HEK293 (cell line): ENCODE data around the gene TCF7L1.

Experiments
- CTCF ChIA-PET: fragments of 350-600 bp; formaldehyde crosslinking; extraction: SDS; loops from one replicate; lab custom pipeline; 2021; ENCODE audit warnings: antibody characterized with exemption; lab: Yijun Ruan, JAX
- POLR2A ChIA-PET: fragments of 300-600 bp; formaldehyde crosslinking; extraction: SDS; loops from one replicate; lab custom pipeline; 2020; ENCODE audit warnings: antibody characterized with exemption, inconsistent platforms; lab: Yijun Ruan, JAX
- H3K27ac ChIP-seq: fragments of 200-500 bp; sonication (Bioruptor generic); 2 replicates; pipeline ENCODE4 v1.5.1; 2014; ENCODE audit warnings: low read depth, low read length, control low read depth, inconsistent platforms; ENCODE audit errors: extremely low read depth
- H3K36me3 ChIP-seq, 2 experiments: fragments of 200-500 bp in 1 of 2; sonication (Bioruptor generic) in 1 of 2; 1 replicate in 1 of 2; 2 replicates in 1 of 2; pipeline ENCODE4 v1.5.1; 2014 to 2017; ENCODE audit warnings: inconsistent platforms in 2 of 2, low read length in 2 of 2; ENCODE audit not compliant: control insufficient read depth in 2 of 2, insufficient read depth in 1 of 2
- H3K4me1 ChIP-seq: fragments of 200-500 bp; sonication (Bioruptor generic); 2 replicates; pipeline ENCODE4 v1.5.1; 2014; ENCODE audit warnings: mild to moderate bottlenecking, low read length, inconsistent platforms; ENCODE audit not compliant: control insufficient read depth, insufficient read depth
- H3K4me3 ChIP-seq: 2 replicates; pipeline ENCODE4 v1.5.1; 2011; ENCODE audit warnings: low read depth, mild to moderate bottlenecking, control low read depth, low read length, moderate library complexity
- H3K9me3 ChIP-seq: fragments of 200-500 bp; sonication (Bioruptor generic); 2 replicates; pipeline ENCODE4 v1.5.1; 2014; ENCODE audit warnings: low read depth, low read length, inconsistent platforms; ENCODE audit not compliant: control insufficient read depth, insufficient read depth
- BCL11B ChIP-seq: fragments of 450-650 bp; formaldehyde crosslinking; IDR thresholded peaks from 2 replicates; pipeline ENCODE4 v1.5.1; 2016; ENCODE audit warnings: low read depth, missing biosample characterization, missing genetic modification characterization
- GLIS1 ChIP-seq: fragments of 450-650 bp; formaldehyde crosslinking; IDR thresholded peaks from 2 replicates; pipeline ENCODE4 v1.5.1; 2016; ENCODE audit warnings: missing biosample characterization, missing genetic modification characterization
- INSM2 ChIP-seq: fragments of 450-650 bp; formaldehyde crosslinking; IDR thresholded peaks from 2 replicates; pipeline ENCODE4 v1.5.1; 2016; ENCODE audit warnings: missing biosample characterization, missing genetic modification characterization
- PBX3 ChIP-seq: sonication (generic); formaldehyde crosslinking; IDR thresholded peaks from 2 replicates; pipeline ENCODE4 v1.8.1; 2022; ENCODE audit warnings: mild to moderate bottlenecking, moderate library complexity, missing genetic modification reagents
- RBAK ChIP-seq: fragments of 450-650 bp; formaldehyde crosslinking; IDR thresholded peaks from 2 replicates; pipeline ENCODE4 v1.5.1; 2016; ENCODE audit warnings: missing biosample characterization, missing genetic modification characterization
- REPIN1 ChIP-seq: fragments of 450-650 bp; formaldehyde crosslinking; IDR thresholded peaks from 2 replicates; pipeline ENCODE4 v1.5.1; 2017; ENCODE audit warnings: missing biosample characterization, missing genetic modification characterization, low read depth
- TRIM28 ChIP-seq: IDR thresholded peaks from 2 replicates; pipeline ENCODE4 v1.6.1; 2011; ENCODE audit warnings: low read length, control low read depth, borderline replicate concordance
- ZBTB8A ChIP-seq: fragments of 450-650 bp; formaldehyde crosslinking; IDR thresholded peaks from 2 replicates; pipeline ENCODE4 v1.5.1; 2016; ENCODE audit warnings: missing biosample characterization, missing genetic modification characterization
- ZNF202 ChIP-seq: fragments of 450-650 bp; formaldehyde crosslinking; IDR thresholded peaks from 2 replicates; pipeline ENCODE4 v1.5.1; 2016; ENCODE audit warnings: missing biosample characterization, missing genetic modification characterization, borderline replicate concordance
- ZNF354C ChIP-seq: fragments of 450-650 bp; formaldehyde crosslinking; IDR thresholded peaks from 2 replicates; pipeline ENCODE4 v1.5.1; 2016; ENCODE audit warnings: missing biosample characterization, missing genetic modification characterization, low read depth, borderline replicate concordance
- ZNF398 ChIP-seq: fragments of 450-650 bp; formaldehyde crosslinking; IDR thresholded peaks from 2 replicates; pipeline ENCODE4 v1.5.1; 2017; ENCODE audit warnings: missing biosample characterization, missing genetic modification characterization
- ZNF473 ChIP-seq: fragments of 450-650 bp; formaldehyde crosslinking; IDR thresholded peaks from 2 replicates; pipeline ENCODE4 v1.5.1; 2017; ENCODE audit warnings: missing biosample characterization, missing genetic modification characterization
- ZNF514 ChIP-seq: fragments of 450-650 bp; formaldehyde crosslinking; IDR thresholded peaks from 2 replicates; pipeline ENCODE4 v1.5.1; 2016; ENCODE audit warnings: missing biosample characterization, missing genetic modification characterization
- ZNF549 ChIP-seq: fragments of 450-650 bp; IDR thresholded peaks from 2 replicates; pipeline ENCODE4 v1.5.1; 2018; ENCODE audit warnings: missing biosample characterization, missing genetic modification characterization, mild to moderate bottlenecking, inconsistent platforms, moderate library complexity
- ZNF585B ChIP-seq: fragments of 450-650 bp; formaldehyde crosslinking; IDR thresholded peaks from 2 replicates; pipeline ENCODE4 v1.5.1; 2016; ENCODE audit warnings: missing biosample characterization, missing genetic modification characterization
- ZNF596 ChIP-seq: fragments of 450-650 bp; IDR thresholded peaks from 2 replicates; pipeline ENCODE4 v1.5.0; 2018; ENCODE audit warnings: missing biosample characterization, mild to moderate bottlenecking, missing genetic modification characterization, moderate library complexity
- ZNF658 ChIP-seq: fragments of 450-650 bp; formaldehyde crosslinking; IDR thresholded peaks from 2 replicates; pipeline ENCODE4; 2016; ENCODE audit warnings: missing biosample characterization, missing genetic modification characterization
- ZNF692 ChIP-seq: fragments of 450-650 bp; formaldehyde crosslinking; IDR thresholded peaks from 2 replicates; pipeline ENCODE4 v1.5.1; 2016; ENCODE audit warnings: missing biosample characterization, missing genetic modification characterization
- ZNF777 ChIP-seq: fragments of 450-650 bp; formaldehyde crosslinking; IDR thresholded peaks from 2 replicates; pipeline ENCODE4 v1.5.1; 2017; ENCODE audit warnings: missing biosample characterization, missing genetic modification characterization, borderline replicate concordance
- ZSCAN16 ChIP-seq: fragments of 450-650 bp; formaldehyde crosslinking; IDR thresholded peaks from 2 replicates; pipeline ENCODE4 v1.5.1; 2016; ENCODE audit warnings: missing biosample characterization, missing genetic modification characterization
- ZSCAN30 ChIP-seq: fragments of 450-650 bp; IDR thresholded peaks from 2 replicates; pipeline ENCODE4 v1.5.1; 2018; ENCODE audit warnings: missing biosample characterization, mild to moderate bottlenecking, missing genetic modification characterization, moderate library complexity
- ZSCAN5A ChIP-seq: fragments of 450-650 bp; formaldehyde crosslinking; IDR thresholded peaks from 2 replicates; pipeline ENCODE4 v1.5.1; 2016; ENCODE audit warnings: missing biosample characterization, missing genetic modification characterization

The TCF7L1 gene

GRCh38 chr2:85112906-85113625, 20.1 kb upstream of the TCF7L1 start:
- no peaks in the 10 kb centered on the region for H3K4me1 ChIP-seq
- H3K27ac ChIP-seq: no peak overlapping the region
- ChIA-PET CTCF (interaction anchor here (0.6 to 1.1 kb wide), 3 partner anchors 107 to 533 kb away, joined by 3 read pairs; no protein-coding TSS in a partner anchor), POLR2A (no interaction called here)
- H3K4me3 ChIP-seq: no peak overlapping the region
- H3K36me3 ChIP-seq: no peaks in the 10 kb centered on the region
- H3K9me3 ChIP-seq: no peaks in the 10 kb centered on the region
- TF ChIP-seq TRIM28: no peak
- TF ChIP-seq, all 188 proteins: peak for 0

- H3K27ac ChIP-seq: no peak overlapping the region
- no peaks in the 10 kb centered on the region for H3K36me3 ChIP-seq
- ChIA-PET CTCF (interaction anchor here (1.0 to 3.1 kb wide), 4 partner anchors 17 to 189 kb away, joined by 3 to 13 read pairs (median 8); no protein-coding TSS in a partner anchor), POLR2A (no interaction called here)
- no peak for TF ChIP-seq ZSCAN16 (tag by site-specific recombination)
- no peak for TF ChIP-seq BCL11B (tag by site-specific recombination)
- TF ChIP-seq RBAK (tag by site-specific recombination): no peak
- TF ChIP-seq ZNF596 (tag by site-specific recombination): no peak
- no peak for TF ChIP-seq ZNF514 (tag by site-specific recombination)
- TF ChIP-seq REPIN1 (tag by site-specific recombination): no peak
- H3K4me1 ChIP-seq: no peaks in the 10 kb centered on the region
- H3K9me3 ChIP-seq: no peaks in the 10 kb centered on the region
- H3K4me3 ChIP-seq: no peak overlapping the region
Observed at GRCh38 chr2:85114586-85115330, 18.4 kb upstream of the TCF7L1 start.

- Histone ChIP-seq H3K4me3 (no peak overlapping the region), H3K27ac (no peak overlapping the region), H3K4me1 (no peaks in the 10 kb centered on the region), H3K9me3 (no peaks in the 10 kb centered on the region), H3K36me3 (no peaks in the 10 kb centered on the region)
- ChIA-PET CTCF (interaction anchor here (0.6 to 3.1 kb wide), 5 partner anchors 16 to 182 kb away, joined by 4 to 13 read pairs (median 4); no protein-coding TSS in a partner anchor), POLR2A (no interaction called here)
- TF ChIP-seq ZNF473 (tag by site-specific recombination): no peak
- no peak for TF ChIP-seq GLIS1 (tag by site-specific recombination)
- TF ChIP-seq ZNF692 (tag by site-specific recombination): no peak
- TF ChIP-seq PBX3 (CRISPR knock-in tag): no peak
- no peak for TF ChIP-seq ZNF202
- TF ChIP-seq ZNF777 (tag by site-specific recombination): no peak
- TF ChIP-seq ZNF585B (tag by site-specific recombination): no peak
- TF ChIP-seq ZSCAN5A (tag by site-specific recombination): no peak
- no peak for TF ChIP-seq ZNF658 (tag by site-specific recombination)
- TF ChIP-seq ZBTB8A: no peak
- no peak for TF ChIP-seq ZNF398
- no peak for TF ChIP-seq INSM2
- no peak for TF ChIP-seq ZNF549
- no peak for TF ChIP-seq ZNF354C
- no peak for TF ChIP-seq ZSCAN30 (tag by site-specific recombination)
Observed at GRCh38 chr2:85116207-85116606, 17.0 kb upstream of the TCF7L1 start.
